Measurements from ENCODE around the gene BRI3BP.

- TF ChIP-seq EZH2 (IDR thresholded peaks at IDR 0.05; ENCODE audit: low read depth) (no peak), CTCF (conservative IDR thresholded peaks at IDR 0.05) (no peak)
These were observed 72.6 kb downstream of the BRI3BP start for GRCh38 chr12:125065919-125066570.
